ENCODE measurements around the gene COL5A1.

DNA sequence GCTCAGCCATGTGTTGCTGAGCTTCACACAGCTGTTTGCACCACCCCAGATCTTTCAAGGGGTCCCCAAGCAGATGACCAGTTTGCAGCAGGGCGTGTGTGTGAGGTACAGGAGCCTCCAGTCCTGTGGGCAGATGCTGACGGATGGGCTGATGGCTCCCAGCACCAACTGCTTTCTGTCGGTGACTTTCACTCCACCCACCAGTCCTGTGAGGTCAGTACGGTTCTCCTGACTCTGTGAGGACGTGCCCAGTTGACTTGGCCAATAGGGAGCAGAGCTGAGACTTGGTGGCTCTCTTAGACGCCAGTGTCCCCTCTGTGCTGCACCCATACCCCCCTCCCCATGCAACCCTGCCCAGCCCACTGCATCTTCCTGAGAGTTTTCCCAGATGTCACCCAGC, 19.7 kb downstream of the COL5A1 start:
- TF ChIP-seq, protein P1, sequence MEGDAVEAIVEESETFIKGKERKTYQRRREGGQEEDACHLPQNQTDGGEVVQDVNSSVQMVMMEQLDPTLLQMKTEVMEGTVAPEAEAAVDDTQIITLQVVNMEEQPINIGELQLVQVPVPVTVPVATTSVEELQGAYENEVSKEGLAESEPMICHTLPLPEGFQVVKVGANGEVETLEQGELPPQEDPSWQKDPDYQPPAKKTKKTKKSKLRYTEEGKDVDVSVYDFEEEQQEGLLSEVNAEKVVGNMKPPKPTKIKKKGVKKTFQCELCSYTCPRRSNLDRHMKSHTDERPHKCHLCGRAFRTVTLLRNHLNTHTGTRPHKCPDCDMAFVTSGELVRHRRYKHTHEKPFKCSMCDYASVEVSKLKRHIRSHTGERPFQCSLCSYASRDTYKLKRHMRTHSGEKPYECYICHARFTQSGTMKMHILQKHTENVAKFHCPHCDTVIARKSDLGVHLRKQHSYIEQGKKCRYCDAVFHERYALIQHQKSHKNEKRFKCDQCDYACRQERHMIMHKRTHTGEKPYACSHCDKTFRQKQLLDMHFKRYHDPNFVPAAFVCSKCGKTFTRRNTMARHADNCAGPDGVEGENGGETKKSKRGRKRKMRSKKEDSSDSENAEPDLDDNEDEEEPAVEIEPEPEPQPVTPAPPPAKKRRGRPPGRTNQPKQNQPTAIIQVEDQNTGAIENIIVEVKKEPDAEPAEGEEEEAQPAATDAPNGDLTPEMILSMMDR (IDR thresholded peaks at IDR 0.05): no peak
- TF ChIP-seq POLR2A (IDR thresholded peaks at IDR 0.05): no peak

Measured in Peyer's patch (tissue), 4 donors.